ENCODE results near the gene WNT2.
"Not testable (repeated sequence)": the region's sequence is repeated elsewhere in the genome, so short reads cannot be mapped to it uniquely, and the experiment has no call there.

WNT2 gene

DNA sequence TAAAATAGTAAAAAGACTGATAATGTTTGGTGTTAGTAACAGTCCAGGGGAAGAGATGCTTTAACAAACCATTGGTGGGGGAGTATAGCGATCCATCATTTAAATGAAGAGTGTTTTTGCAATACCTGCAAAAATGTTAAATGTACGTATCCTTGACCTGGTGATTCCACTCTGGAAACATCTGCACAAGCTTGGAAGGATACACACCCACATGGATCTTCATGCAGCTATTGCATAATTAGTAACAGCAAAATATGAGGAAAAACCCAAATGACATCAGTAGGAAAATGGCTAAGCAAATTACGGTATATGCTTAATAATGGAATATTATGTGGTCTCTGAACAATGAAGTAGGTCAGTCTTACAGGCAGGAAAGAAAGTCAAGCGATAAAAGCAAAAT lies 20.5 kb downstream of the WNT2 start:
- DNase-seq = no peak

DNA sequence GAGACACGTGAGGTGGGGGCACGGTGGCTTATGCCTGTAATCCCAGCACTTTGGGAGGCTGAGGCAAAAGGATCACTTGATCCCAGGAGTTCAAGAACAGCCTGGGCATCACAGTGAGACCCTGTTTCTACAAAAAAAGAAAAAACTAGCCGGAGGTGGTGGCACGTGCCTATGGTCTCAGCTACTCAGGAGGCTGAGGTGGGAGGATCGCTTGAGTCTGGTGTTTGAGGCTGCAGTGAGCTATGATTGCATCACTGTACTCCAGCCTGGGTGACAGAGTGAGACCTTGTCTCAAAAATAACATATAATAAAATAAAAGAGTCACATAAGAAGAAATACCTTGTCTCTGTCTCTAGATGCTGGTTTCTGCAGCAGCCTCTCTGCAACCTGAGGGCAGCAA lies 22.4 kb downstream of the WNT2 start:
- not testable (repeated sequence) for DNase-seq

DNA sequence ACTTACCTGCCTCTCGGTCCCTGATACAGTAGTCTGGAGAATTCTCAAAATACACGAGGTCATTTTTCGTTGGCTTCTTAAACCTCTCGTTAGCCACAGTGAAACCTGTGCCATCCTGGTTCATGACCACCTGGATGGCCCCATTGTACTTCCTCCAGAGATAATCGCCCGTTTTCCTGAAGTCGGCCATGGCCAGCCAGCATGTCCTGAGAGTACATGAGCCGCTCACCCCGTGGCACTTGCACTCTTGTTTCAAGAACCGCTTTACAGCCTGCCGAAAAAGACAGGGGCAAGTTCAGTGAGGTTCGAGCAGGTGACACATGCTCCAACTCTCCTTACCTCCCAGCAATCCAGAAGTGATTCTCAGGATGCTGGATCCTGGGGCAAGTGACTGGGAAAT lies 25.3 kb downstream of the WNT2 start:
- DNase-seq = no peak

DNA sequence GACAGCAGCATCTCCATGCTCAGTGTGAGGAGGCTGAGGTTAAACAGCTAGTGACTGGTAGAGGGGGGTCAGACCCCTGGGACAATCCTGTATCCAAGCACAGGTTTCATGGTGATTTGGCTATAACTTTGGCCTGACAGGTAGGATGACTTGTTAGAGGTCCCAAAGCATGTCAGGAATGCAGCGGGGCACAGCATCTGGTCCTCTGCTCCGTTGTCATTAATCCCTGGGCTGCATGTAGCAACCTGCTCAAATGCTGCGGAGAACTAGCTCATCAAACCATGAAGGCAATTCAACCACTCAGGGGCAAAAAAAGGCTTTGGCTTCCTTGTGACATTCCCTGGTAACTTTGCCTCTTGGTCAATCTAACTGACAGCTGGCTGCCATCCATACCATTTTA lies 26.8 kb downstream of the WNT2 start:
- no peak for DNase-seq

DNA sequence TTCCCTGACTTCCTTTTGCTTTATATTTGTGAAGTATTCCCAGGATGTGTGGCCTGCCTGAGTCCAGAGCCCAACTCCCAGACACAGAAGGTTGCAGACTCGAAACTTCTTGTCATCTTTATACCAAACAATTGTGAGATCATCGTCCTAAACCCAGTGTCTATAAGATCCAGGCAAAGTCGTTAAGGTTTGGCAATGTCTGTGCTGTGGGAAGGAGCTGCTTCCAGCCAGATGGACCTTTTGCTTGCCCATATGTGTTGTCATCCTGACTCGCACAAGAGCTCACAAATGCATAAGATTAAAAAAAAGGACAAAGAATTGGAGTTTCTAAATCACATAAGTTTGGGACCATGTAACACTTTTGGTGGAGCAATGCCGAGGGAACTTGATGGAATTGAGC lies 37.0 kb downstream of the WNT2 start:
- no peak for DNase-seq

DNA sequence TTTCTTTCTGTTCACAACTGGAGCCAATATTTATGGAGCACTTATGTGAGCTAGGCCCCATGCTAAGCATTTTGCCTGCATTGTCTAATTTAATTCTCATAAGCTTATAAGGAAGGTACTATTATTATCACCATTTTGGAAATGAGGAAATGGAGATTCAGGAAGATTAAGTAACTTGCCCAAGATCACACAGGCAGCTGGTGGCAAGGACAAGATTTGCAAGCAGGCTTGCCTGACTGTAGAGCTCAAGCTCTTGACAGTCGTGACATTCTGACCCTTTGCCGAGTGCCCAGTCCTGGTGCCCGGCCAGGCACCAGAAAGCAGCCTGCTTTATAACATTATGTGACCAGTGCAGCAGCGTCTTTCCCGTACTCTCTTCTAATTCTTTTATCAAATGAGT lies 38.2 kb downstream of the WNT2 start:
- no peak for DNase-seq

DNA sequence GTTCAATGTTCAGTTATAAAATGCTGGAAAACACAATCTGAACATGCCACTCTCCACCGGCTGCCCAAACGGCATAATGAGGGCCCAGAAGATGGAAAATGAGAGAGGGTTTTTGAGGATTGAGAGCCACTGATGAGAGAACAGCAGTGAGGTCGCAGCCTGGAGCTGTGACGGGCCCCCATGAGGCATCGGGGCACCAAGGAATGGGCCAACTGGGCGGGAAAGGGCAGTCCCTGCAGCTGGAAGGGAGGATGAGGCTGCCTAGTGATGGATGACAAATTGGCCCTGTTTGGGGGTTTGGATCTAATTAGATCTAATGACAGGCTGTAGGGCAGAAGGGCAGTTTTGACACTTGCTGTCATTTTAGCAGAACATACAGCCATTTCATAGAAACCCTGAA lies 39.1 kb downstream of the WNT2 start:
- DNase-seq = no peak

DNA sequence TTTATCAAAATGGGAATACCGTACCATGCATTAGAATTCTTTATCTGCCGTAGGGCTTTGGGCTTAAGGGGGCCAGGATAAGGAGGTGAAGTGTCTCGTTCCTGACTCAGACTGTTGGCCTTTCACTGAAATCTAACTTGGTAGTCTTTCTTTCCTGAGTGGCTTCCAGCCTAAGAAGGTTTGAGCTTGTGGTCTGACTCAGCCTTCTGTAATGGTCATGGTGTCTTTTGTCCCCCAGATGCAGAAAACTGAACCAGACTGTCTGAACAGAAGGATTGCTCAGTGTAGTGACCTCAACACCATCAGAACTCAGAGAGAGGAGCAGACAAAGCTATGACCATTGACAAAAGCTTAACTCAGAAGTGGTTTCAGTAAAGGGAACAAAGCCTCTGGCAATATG lies 39.5 kb downstream of the WNT2 start:
- DNase-seq = no peak

DNA sequence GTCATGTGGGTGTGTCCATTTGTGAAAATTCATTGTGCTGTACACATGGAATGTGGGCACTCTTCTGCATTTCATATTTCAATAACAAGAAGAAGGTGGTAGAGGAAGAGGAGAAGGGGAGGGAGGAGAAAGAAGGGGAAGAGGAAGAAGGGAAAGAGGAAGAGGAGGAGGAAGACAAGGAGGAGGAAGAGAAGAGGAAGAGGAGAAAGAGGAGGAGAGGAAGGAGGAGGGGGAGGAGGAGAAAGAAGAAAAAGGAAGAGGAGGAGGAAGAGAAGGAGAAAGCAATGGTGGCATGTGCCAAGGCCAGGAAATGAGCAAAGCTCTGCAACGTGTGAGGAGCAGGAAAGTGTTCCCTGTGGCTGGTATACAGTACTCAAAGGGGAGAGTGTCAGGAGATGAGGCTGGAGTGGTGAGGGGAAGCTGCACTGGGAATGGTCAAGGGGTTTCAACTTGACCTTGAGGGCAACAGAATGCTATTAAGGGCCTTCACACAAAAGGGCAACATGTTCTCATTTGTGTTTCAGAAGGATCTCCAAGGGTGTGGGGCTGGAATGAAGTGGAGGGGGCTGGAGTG lies 40.5 kb downstream of the WNT2 start:
- no peak for DNase-seq

DNA sequence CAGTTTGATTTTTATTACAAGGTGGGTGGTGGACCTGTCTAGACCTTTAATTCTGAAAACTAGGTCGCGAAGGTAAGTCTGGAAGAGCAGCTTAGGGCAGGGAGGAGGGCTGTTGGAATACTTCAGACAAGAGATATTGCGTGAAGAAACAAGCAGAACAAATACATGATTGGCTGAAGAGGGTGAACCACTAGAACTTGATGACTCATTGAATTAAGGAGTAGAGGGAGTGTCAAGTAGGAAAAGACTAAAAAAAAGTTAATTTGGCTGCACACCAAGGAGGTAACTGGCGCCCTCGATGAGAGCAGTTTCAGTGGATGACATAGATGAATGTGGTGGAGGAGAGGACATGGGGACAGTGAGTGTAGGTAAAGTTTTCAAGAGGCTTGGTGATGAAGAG lies 41.3 kb downstream of the WNT2 start:
- no peak for DNase-seq

DNA sequence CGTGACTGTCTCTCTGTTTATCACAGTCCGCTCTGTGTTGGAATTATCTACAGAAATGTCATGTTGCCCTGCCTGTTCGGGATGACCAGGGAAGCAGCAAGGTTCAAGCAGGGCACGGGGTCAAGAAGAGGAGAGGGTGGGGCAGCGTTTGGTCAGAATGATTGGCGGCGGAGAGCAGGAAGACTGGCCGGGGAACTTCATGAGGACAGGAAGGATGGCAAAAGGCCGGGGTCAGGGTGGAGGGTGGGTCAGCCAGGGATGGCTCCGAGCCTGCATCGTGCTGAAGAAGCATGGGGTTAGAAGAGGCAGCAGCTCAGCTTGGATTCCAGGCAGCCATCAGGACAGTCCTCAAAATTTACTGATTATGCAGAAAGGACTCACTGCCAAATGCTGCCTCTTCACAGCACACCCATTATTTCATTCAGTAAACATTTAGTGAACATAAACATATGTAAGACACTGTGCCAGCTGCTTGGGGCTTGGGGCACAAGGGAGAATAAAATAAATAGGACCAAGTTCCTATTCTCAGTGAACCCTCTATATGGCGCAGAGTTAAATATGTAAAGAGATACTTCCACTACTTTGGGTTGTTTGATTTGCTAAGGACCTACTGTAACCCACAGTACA lies 42.8 kb downstream of the WNT2 start:
- DNase-seq = no peak

DNA sequence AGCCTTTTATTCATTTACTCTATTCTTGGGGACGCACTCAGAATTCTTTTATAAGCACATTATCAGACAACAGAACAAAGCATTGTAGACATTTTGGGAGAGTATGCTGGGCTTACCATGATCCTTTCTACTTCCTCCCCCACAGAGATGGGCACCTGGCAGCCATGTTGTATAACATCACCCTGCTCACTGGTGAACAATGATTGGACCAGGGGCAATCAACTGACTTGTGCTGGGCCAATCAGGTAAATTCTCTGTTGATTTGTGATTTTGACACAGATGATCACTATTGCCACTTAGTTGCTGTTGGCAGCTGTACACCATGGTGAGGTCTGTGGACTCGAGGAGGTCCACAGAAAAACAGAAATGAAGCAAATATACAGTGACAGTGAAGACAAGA lies 43.7 kb downstream of the WNT2 start:
- no peak for DNase-seq

DNA sequence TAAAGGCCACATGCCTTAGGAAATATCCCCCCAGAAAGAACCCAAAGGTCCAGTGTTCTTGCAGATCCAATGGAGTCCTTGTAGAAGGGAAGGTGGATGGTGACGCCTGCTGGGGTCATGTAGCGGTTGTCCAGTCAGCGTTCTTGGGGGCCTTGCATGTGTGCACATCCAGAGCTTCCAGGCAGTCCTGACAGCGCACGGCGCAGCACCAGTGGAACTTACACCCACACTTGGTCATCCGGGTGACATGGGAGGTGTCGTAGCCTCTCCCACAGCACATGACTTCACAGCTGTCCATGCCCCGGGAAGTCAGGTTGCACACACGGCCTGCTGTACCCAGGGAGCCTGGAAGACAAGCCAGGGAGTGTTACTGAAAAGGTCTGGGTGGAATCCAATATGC lies 44.8 kb downstream of the WNT2 start:
- no peak for DNase-seq

DNA sequence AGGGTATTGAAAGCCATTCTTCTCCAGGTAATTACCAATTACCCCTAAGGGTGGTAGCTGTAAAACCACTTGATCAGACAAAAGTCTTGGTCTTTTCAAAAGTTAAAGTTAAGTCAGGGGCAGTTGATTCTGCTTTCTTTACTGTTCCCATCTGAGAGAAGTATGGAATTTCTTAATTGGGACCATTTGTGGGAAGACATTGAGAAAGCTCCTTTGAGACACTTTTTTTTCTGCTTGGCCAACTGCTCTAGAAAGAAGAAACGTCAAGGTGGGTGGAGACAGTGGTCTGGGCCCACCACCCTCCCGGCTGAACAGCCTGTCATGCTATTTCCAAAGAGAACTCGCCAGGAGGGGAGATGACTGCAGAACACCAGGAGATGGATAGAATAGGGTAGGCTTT lies 45.3 kb downstream of the WNT2 start:
- DNase-seq = no peak

DNA sequence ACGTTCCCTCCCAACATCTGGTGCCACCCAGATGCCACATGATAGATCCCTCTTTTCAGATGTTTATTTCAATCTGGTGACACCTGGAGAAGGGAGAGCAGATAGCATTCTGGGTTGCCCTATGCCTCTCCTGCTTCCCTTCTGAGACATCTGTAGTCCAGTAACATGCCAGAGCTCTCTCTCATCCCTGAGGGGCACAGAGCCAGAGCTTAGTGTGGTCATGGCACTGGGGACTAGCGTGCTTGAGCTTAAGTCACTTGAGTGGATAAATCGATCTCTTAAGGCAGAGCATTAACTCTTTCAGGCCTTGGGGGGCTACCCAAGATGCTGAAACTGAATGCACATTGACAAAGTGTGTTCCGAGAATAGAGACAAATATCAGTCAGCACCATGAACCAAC lies 47.9 kb downstream of the WNT2 start:
- no peak for DNase-seq

DNA sequence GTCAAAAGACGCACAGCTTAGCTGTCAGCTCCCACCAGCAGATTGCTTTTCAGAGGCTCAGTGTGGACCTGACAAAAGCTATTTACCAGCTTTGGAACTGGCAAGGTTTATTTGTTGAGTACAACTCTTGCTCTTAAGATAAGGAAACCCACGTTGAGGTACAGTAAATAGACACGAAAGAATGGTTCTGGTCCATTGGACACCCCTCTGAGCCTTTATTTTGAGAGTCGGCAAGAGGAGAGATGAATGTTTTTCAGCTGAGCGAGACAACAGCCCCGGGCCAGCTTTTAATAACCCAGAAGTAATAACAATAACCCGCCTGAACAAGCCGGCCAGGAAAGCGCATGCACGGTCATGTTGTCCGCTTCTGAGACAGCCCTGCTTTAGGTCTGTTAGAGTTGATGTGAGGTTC lies 49.0 kb downstream of the WNT2 start:
- DNase-seq = no peak

DNA sequence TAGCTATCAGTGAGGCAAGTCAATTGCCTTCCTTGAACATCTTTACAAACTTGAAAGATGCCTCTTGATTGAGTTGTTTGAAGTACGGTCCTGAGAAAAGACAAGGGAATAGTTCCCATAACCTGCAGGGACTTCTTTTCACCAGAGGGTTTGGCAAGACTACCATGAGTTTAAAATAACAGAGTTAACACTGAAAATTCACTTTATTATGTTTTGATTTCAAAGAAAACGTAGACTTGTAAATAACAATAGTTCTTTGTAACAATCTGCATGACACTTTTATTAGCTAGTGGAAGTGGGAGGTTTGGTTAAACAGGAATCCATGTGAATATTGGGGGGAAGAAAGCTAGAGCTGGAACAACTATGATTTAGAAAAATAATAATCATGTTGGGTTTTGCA lies 49.5 kb downstream of the WNT2 start:
- DNase-seq = no peak

DNA sequence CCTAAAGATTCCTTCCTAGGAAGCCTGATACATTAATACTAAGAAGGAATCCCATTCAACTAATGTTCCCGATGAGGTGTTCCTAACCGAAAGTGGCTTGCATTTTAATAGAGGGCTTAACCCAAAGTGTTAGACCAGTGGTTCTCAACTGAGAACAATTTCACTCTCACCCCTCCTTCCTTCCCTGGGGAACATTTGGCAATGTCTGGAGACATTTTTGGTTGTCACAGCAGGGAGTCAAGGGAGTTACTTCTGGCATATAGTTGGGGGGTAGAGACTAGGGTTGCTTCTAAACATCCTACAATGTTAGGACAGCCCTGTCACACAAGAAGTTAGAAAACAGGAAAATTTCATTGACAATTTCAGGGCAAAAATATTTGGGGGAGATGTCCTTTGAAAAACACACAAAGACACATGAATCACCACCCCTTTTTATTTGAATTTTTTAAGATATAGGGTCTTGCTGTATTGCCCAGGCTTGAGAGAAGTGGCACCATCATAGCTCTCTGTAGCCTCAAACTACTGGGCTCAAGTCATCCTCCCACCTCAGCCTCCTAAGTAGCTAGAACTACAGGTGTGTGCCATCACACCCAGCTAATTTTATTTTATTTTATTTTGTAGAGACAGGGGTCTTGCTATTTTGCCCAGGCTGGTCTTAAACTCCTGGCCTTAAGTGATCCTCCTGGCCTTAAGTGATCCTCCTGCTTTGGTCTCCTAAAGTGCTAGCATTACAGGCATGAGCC lies 50.7 kb downstream of the WNT2 start:
- no peak for DNase-seq

DNA sequence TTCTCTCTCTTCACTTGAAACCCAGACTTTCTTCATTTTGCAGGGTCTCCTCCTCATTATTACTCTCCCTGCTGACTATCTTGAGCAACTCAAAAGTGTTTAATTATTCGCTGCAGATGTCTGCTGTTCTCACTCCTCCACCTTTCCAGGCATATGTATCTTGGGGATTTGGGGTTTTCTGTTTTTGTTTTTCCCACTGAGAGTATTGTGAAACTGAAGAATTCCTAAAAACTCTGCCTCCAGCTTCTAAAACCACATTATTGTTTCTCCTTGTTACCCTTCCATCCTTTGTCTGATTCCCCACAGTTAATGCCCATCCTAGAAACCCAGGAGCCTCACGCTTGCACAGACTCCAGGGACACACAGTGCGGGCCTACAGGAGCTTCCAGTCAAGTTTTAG lies 51.3 kb downstream of the WNT2 start:
- no peak for DNase-seq

DNA sequence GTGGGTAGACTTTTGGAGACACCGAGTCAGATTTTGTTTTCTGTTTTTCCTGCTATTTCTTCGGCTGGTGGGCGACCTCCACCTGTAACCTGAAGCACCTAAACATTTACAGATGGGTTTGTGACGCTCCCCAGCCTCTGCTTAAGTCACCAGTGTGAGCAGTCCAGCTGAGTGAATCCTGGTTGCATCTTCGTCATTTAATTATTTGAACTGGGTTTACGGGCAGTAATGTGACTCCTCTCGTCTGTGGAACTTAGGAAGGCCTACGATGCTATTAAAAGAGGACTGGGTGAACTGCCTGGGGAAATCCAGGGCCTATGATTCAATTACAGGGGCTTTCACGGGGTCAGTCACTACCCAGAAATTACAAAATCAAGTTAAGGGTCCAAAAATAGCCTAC lies 52.5 kb downstream of the WNT2 start:
- DNase-seq = no peak

DNA sequence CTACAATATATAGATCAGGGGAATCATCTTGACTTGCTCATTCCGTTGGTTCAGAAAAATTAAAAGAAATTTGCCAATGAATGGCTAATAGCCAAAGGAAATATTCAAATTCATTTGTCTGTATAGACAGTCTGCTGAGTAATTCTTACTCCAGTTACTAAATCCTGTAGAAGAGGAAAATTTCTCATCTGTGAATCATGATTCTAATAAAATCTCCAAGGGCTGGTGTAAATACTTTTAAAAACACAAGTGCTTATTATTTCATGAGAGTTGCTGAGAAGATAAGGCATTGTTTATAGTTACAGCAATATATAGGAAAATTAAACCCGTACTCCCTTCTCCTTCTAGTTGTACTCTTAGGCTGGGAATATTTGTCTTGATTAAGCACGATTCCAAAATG lies 53.0 kb downstream of the WNT2 start:
- no peak for DNase-seq

DNA sequence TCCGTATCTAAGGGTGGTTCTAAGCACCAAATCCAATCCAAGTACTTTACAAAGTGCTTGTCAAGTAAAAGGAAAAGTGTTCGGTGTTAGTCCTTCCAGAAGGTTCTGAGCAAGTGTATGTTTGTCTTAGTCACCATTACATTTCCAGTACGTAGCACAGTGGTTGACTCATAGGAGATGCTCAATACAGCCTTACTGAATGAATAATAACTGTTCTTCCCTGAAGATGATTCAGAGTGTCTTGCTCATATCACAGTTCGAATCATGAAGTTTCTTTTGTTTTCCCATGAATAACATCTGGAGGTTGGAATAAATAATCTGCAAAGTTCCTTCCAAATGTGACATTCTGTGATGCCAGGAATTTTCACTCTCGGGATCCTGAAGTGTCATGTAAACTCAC lies 53.4 kb downstream of the WNT2 start:
- DNase-seq = no peak

DNA sequence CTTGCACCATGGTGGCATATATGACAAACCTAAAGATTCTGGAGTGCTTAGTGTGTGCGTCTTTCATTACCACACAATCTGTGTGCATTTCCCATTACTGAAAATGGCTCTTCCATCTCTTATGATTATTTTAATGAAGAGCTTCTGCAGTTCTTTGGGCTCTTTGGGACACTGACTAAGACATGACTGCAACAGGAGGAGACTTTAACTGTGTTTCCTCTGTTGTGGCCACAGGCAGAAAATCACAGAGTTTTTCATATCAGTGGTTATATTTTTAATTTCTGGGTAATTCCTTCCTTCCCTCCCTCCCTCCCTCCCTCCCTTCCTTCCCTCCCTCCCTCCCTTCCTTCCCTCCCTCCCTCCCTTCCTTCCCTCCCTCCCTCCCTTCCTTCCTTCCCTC lies 58.1 kb downstream of the WNT2 start:
- no peak for DNase-seq

DNA sequence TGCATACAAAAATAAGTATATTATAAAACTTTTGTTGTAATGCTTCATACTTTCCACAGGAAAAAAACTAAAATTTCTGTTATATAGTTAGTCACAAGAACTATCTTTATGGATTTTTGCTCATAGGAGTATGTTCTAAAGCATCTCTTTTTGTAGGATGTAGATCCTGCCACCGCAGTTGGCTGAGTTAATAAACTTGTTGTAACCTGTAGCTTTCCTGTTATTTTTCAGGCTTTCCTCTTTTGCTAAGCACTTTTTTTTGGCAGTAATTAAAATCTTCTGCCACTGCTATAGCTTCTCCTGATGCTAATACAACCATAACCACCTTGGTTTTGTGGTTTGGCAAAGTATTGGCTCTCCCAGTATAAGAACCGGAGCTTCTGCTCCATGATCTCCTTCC lies 60.3 kb downstream of the WNT2 start:
- no peak for DNase-seq

DNA sequence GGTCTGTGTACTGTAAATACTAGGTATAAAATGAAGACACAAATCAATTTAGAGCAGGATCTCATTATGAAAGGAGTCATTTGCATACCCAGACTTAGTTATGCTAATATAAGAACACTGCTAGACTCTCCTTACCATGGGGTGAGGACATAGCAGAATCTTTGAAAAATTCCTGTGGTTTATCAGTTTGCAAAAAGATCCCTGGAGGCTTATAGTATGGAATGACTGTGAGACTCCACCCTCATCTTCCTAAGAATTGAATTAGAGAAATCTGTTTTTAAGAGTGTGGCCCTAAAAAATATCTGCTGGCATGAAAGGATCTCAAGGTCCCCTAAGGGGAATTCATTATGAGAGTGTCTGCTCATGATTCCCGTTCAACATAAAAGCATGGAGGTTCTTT lies 63.2 kb downstream of the WNT2 start:
- DNase-seq = no peak

All from activated CD4-positive, alpha-beta T cell treated with anti-CD3 and anti-CD28 coated beads for 1 hour (primary cell).